NCI-H748 treated with DMSO at 0.1 percent for 48 hours (cell line): ENCODE measurements around the gene KLHDC8B.
"Not testable (repeated sequence)": the region's sequence is repeated elsewhere in the genome, so short reads cannot be mapped to it uniquely, and the experiment has no call there.

ENCODE experiments used
- DNase-seq: peaks from one replicate; lab custom pipeline; 2025; lab: John Stamatoyannopoulos, UW

KLHDC8B gene

GRCh38 chr3:49183873-49184272 lies 12.5 kb downstream of the KLHDC8B start:
- DNase-seq: no peak

GRCh38 chr3:49191741-49192140 lies 20.3 kb downstream of the KLHDC8B start:
- no peak for DNase-seq

GRCh38 chr3:49198161-49198560 lies 26.8 kb downstream of the KLHDC8B start:
- no peak for DNase-seq

GRCh38 chr3:49198611-49199230 lies 27.3 kb downstream of the KLHDC8B start:
- DNase-seq: no peak

GRCh38 chr3:49199239-49199899 lies 28.0 kb downstream of the KLHDC8B start:
- no peak for DNase-seq

GRCh38 chr3:49199900-49200281 lies 28.5 kb downstream of the KLHDC8B start:
- no peak for DNase-seq

GRCh38 chr3:49213541-49213943 lies 42.1 kb downstream of the KLHDC8B start:
- no peak for DNase-seq

GRCh38 chr3:49213998-49214397 lies 42.6 kb downstream of the KLHDC8B start:
- DNase-seq: no peak

GRCh38 chr3:49216687-49217086 lies 45.3 kb downstream of the KLHDC8B start:
- not testable (repeated sequence) for DNase-seq

- DNase-seq: not testable (repeated sequence)
These were observed 45.7 kb downstream of the KLHDC8B start for GRCh38 chr3:49217108-49217507.

GRCh38 chr3:49217688-49218470 lies 46.5 kb downstream of the KLHDC8B start:
- DNase-seq: no peak

- not testable (repeated sequence) for DNase-seq
These were observed 47.1 kb downstream of the KLHDC8B start for GRCh38 chr3:49218471-49218989.

GRCh38 chr3:49219132-49219531 lies 47.7 kb downstream of the KLHDC8B start:
- no peak for DNase-seq

GRCh38 chr3:49220985-49221563 lies 49.7 kb downstream of the KLHDC8B start:
- DNase-seq: not testable (repeated sequence)

GRCh38 chr3:49222002-49222401 lies 50.6 kb downstream of the KLHDC8B start:
- no peak for DNase-seq
